SK-N-SH treated with all-trans-retinoic acid at 6 μM for 48 hours (cell line): ENCODE results near the gene CD200.
A peak's percentile ranks its signal among the peaks of the same experiment; 100 is the strongest.

Experiments used
- ATAC-seq: fragments of 200-7000 bp; cut with Tn5 transposase; 3 replicates; pipeline ENCODE4 v1.9.1; 2020; ENCODE audit warnings: mild to moderate bottlenecking, moderate library complexity
- ARNTL ChIP-seq: fragments of 450-650 bp; formaldehyde crosslinking; IDR thresholded peaks from 2 replicates; pipeline ENCODE4 v1.5.0; 2020; ENCODE audit warnings: low read depth, mild to moderate bottlenecking, moderate library complexity, borderline replicate concordance
- BACH2 ChIP-seq: fragments of 250-450 bp; sonication (Bioruptor Pico); IDR thresholded peaks from 2 replicates; pipeline ENCODE4 v1.9.0; 2021; ENCODE audit warnings: mild to moderate bottlenecking, borderline replicate concordance
- CSDC2 ChIP-seq: fragments of 250-450 bp; sonication (Bioruptor Pico); IDR thresholded peaks from 2 replicates; pipeline ENCODE4 v1.5.0; 2020; ENCODE audit warnings: mild to moderate bottlenecking, moderate library complexity
- GLIS3 ChIP-seq: fragments of 250-450 bp; sonication (Bioruptor Pico); IDR thresholded peaks from 2 replicates; pipeline ENCODE4 v1.5.0; 2020; ENCODE audit warnings: mild to moderate bottlenecking, moderate library complexity
- ISL1 ChIP-seq: fragments of 250-450 bp; sonication (Bioruptor Pico); IDR thresholded peaks from 2 replicates; pipeline ENCODE4 v2.1.2; 2022; ENCODE audit warnings: mild to moderate bottlenecking, moderate library complexity
- OSR1 ChIP-seq: fragments of 250-450 bp; sonication (Bioruptor Pico); IDR thresholded peaks from 2 replicates; pipeline ENCODE4 v1.8.0; 2022; ENCODE audit warnings: moderate library complexity, mild to moderate bottlenecking, inconsistent platforms
- PPARA ChIP-seq: fragments of 250-450 bp; sonication (Bioruptor Pico); IDR thresholded peaks from 2 replicates; pipeline ENCODE4 v1.5.0; 2020; ENCODE audit warnings: mild to moderate bottlenecking, borderline replicate concordance
- RARB ChIP-seq: fragments of 250-450 bp; sonication (Bioruptor Pico); IDR thresholded peaks from 2 replicates; pipeline ENCODE4 v1.8.0; 2021; ENCODE audit warnings: mild to moderate bottlenecking, moderate library complexity
- SNAI2 ChIP-seq: fragments of 250-450 bp; sonication (Bioruptor Pico); IDR thresholded peaks from 2 replicates; pipeline ENCODE4 v1.5.0; 2020; ENCODE audit warnings: mild to moderate bottlenecking, moderate library complexity
- TCF4 ChIP-seq: fragments of 250-450 bp; sonication (Bioruptor Pico); IDR thresholded peaks from 2 replicates; pipeline ENCODE4 v1.8.0; 2021; ENCODE audit warnings: mild to moderate bottlenecking, moderate library complexity, borderline replicate concordance
- ZC3H10 ChIP-seq: fragments of 250-450 bp; sonication (Bioruptor Pico); IDR thresholded peaks from 2 replicates; pipeline ENCODE4 v1.5.1; 2021; ENCODE audit warnings: mild to moderate bottlenecking, moderate library complexity
- ZFP3 ChIP-seq: fragments of 250-450 bp; sonication (Bioruptor Pico); IDR thresholded peaks from 2 replicates; pipeline ENCODE4 v1.5.0; 2020; ENCODE audit warnings: mild to moderate bottlenecking, moderate library complexity
- ZFP30 ChIP-seq: fragments of 450-650 bp; formaldehyde crosslinking; IDR thresholded peaks from 2 replicates; pipeline ENCODE4 v1.5.0; 2022; ENCODE audit warnings: mild to moderate bottlenecking, moderate library complexity
- ZNF565 ChIP-seq: fragments of 450-650 bp; formaldehyde crosslinking; conservative IDR thresholded peaks from 2 replicates; pipeline ENCODE4 v1.5.0; 2020; ENCODE audit warnings: low read depth, mild to moderate bottlenecking, moderate library complexity
- ZNF70 ChIP-seq: fragments of 450-650 bp; formaldehyde crosslinking; IDR thresholded peaks from 2 replicates; pipeline ENCODE4 v1.5.0; 2020; ENCODE audit warnings: mild to moderate bottlenecking, moderate library complexity
- ZNF8 ChIP-seq: fragments of 450-650 bp; formaldehyde crosslinking; IDR thresholded peaks from 2 replicates; pipeline ENCODE4 v1.5.0; 2020; ENCODE audit warnings: mild to moderate bottlenecking, moderate library complexity
- TF ChIP-seq, protein P1 (sequence below): fragments of 250-450 bp; sonication (Bioruptor Pico); IDR thresholded peaks from 2 replicates; pipeline ENCODE4 v1.8.0; 2021; ENCODE audit warnings: low read depth, mild to moderate bottlenecking, moderate library complexity, borderline replicate concordance
- TF ChIP-seq, protein P2 (sequence below): fragments of 250-450 bp; sonication (Bioruptor Pico); IDR thresholded peaks from 2 replicates; pipeline ENCODE4 v1.5.1; 2021; ENCODE audit warnings: mild to moderate bottlenecking, moderate library complexity
- TF ChIP-seq, protein P3 (sequence below): fragments of 250-450 bp; sonication (Bioruptor Pico); IDR thresholded peaks from 2 replicates; pipeline ENCODE4 v1.8.0; 2020; ENCODE audit warnings: mild to moderate bottlenecking, moderate library complexity, borderline replicate concordance
- TF ChIP-seq, protein P4 (sequence below): fragments of 250-450 bp; sonication (Bioruptor Pico); IDR thresholded peaks from 2 replicates; pipeline ENCODE4 v1.5.1; 2020; ENCODE audit warnings: low read depth, mild to moderate bottlenecking, moderate library complexity

The CD200 gene

DNA sequence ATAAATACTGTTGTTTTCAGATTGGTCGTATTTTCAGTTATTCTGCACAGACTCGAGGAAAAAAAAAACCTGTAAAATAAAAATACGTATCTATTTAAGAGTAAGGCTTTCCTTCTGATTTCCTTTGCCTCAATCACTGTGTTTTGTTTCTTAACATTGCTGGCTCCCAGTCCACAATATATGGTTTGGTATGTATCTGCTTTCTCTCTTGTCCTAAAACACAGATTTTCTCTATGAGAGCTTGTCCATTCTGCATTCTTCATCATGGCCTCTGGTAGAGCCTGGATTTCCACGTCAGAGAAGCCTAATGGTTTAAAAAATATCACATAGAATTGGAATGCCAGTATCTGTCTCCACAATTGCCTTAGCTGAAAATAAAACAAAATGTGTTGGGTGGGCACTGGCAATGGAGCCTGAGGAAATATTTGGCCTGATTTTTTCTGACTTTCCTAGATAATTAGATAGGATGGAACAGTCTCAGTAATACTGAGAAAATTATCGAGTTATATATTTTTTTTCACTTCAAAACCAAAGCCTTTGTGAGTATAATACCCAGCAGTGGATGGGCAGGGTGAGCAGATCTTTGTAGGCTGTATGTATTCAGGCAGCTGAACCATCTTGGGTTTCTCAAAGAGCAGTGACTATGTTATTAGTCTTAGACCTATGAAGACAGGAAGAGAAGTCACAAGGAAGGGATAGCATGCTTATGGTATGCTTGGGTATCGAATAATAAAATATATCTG is 1.9 kb downstream of the CD200 start (continued):
- TF ChIP-seq, protein P1, sequence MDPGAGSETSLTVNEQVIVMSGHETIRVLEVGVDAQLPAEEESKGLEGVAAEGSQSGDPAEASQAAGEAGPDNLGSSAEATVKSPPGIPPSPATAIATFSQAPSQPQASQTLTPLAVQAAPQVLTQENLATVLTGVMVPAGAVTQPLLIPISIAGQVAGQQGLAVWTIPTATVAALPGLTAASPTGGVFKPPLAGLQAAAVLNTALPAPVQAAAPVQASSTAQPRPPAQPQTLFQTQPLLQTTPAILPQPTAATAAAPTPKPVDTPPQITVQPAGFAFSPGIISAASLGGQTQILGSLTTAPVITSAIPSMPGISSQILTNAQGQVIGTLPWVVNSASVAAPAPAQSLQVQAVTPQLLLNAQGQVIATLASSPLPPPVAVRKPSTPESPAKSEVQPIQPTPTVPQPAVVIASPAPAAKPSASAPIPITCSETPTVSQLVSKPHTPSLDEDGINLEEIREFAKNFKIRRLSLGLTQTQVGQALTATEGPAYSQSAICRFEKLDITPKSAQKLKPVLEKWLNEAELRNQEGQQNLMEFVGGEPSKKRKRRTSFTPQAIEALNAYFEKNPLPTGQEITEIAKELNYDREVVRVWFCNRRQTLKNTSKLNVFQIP = no peak
- no peak for TF ChIP-seq CSDC2
- no peak for TF ChIP-seq ZNF565 (CRISPR knock-in tag)
- TF ChIP-seq RARB = no peak
- no peak for TF ChIP-seq SNAI2 (CRISPR knock-in tag)
- TF ChIP-seq ZFP30 (CRISPR knock-in tag) = no peak
- no peak for TF ChIP-seq ZFP3

DNA sequence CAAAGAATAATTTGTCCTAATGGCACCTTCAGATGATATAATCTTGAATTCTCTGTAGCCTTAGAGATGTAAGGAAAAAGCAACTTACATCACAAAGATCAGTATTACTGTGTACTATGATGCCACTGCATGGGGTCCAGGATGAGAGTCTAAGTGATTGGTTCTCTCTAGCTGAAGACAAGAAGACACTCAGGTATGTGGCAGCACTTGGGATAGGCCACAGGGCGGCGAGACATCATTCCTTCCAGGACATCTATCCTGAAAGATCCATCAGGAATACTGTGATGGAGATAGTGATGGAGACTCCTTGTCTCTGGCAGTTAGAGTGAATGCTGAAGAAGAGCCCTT is 2.5 kb downstream of the CD200 start:
- TF ChIP-seq TCF4 = no peak
- no peak for TF ChIP-seq CSDC2
- TF ChIP-seq ZNF70 = no peak
- TF ChIP-seq ZFP3 = no peak
- no peak for TF ChIP-seq ISL1 (CRISPR knock-in tag)
- TF ChIP-seq RARB = no peak
- TF ChIP-seq, protein P2, sequence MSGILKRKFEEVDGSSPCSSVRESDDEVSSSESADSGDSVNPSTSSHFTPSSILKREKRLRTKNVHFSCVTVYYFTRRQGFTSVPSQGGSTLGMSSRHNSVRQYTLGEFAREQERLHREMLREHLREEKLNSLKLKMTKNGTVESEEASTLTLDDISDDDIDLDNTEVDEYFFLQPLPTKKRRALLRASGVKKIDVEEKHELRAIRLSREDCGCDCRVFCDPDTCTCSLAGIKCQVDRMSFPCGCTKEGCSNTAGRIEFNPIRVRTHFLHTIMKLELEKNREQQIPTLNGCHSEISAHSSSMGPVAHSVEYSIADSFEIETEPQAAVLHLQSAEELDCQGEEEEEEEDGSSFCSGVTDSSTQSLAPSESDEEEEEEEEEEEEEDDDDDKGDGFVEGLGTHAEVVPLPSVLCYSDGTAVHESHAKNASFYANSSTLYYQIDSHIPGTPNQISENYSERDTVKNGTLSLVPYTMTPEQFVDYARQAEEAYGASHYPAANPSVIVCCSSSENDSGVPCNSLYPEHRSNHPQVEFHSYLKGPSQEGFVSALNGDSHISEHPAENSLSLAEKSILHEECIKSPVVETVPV (CRISPR knock-in tag) = no peak
- no peak for TF ChIP-seq ARNTL (CRISPR knock-in tag)
- TF ChIP-seq, protein P1 = no peak
- no peak for TF ChIP-seq OSR1
- TF ChIP-seq, protein P3, sequence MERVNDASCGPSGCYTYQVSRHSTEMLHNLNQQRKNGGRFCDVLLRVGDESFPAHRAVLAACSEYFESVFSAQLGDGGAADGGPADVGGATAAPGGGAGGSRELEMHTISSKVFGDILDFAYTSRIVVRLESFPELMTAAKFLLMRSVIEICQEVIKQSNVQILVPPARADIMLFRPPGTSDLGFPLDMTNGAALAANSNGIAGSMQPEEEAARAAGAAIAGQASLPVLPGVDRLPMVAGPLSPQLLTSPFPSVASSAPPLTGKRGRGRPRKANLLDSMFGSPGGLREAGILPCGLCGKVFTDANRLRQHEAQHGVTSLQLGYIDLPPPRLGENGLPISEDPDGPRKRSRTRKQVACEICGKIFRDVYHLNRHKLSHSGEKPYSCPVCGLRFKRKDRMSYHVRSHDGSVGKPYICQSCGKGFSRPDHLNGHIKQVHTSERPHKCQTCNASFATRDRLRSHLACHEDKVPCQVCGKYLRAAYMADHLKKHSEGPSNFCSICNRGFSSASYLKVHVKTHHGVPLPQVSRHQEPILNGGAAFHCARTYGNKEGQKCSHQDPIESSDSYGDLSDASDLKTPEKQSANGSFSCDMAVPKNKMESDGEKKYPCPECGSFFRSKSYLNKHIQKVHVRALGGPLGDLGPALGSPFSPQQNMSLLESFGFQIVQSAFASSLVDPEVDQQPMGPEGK (CRISPR knock-in tag) = no peak
- TF ChIP-seq PPARA (CRISPR knock-in tag) = no peak
- no peak for TF ChIP-seq ZC3H10 (CRISPR knock-in tag)
- TF ChIP-seq, all 23 proteins: peak for 0
- ATAC-seq = no peak

DNA sequence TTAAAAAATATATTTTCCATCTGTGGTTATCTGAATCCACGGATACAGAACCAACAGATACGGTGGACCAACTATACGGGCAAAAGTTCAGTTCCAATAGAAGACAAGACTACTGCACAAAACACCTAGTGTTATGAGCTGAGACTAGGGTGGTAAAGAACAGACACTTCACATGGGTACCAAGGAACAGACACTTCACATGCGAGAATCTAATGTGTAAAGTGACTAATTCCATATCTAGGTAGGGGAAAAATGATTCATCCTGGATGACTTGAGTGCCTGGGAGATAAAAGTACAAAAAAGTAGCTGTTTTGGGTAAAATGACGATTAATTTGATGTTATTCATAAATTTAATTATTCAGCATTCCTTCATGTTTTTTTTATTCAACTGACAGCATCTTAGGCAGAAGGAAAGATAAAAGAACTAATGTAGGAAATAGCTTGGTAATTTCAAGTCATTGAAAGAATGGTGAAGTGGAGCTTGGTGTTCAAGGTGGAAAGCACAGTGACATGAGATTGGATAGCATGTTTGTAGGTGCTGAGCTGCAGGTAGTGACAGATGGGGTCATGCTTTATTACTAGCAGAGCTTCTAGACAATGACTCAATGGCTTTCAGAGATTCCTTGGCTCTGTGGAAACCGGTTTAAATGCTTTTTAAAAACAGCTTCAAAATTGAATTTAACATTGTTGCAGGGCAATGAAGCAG is 5.2 kb downstream of the CD200 start:
- ATAC-seq = no peak
- no peak for TF ChIP-seq ZNF70
- TF ChIP-seq, protein P4, sequence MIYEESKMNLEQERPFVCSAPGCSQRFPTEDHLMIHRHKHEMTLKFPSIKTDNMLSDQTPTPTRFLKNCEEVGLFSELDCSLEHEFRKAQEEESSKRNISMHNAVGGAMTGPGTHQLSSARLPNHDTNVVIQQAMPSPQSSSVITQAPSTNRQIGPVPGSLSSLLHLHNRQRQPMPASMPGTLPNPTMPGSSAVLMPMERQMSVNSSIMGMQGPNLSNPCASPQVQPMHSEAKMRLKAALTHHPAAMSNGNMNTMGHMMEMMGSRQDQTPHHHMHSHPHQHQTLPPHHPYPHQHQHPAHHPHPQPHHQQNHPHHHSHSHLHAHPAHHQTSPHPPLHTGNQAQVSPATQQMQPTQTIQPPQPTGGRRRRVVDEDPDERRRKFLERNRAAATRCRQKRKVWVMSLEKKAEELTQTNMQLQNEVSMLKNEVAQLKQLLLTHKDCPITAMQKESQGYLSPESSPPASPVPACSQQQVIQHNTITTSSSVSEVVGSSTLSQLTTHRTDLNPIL (CRISPR knock-in tag) = no peak
- TF ChIP-seq, protein P1 = no peak
- TF ChIP-seq ZC3H10 (CRISPR knock-in tag) = no peak
- peak; percentile 30; the same call in 1 of the 2 replicates for TF ChIP-seq ISL1 (CRISPR knock-in tag)

DNA sequence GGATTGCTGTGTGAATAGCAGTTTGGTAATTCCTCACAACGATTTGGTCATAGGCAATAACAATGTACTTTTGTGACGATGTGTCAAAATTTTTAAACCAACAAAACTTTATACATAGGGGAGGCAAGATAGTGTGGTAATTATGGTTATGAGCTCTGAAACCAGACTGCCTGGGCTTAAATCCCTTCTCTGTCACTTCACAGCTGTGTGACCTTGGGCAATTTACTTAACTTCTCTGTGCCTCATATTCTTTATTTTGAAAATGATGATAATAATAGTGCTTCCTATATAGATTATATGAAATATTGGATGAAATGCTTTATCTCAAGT is 5.7 kb downstream of the CD200 start:
- TF ChIP-seq GLIS3 (CRISPR knock-in tag) (no peak), ZFP30 (CRISPR knock-in tag) (no peak), ZNF8 (CRISPR knock-in tag) (no peak), ZC3H10 (CRISPR knock-in tag) (no peak), ISL1 (CRISPR knock-in tag) (no peak), PPARA (CRISPR knock-in tag) (no peak), TCF4 (no peak), ZNF70 (no peak), BACH2 (CRISPR knock-in tag) (no peak), ZNF565 (CRISPR knock-in tag) (no peak), ARNTL (CRISPR knock-in tag) (no peak)
- TF ChIP-seq, protein P2 (CRISPR knock-in tag) = no peak
- TF ChIP-seq, protein P4 (CRISPR knock-in tag) = no peak
- ATAC-seq = no peak
